Activated CD8-positive, alpha-beta memory T cell treated with anti-CD3 and anti-CD28 coated beads for 4 hours (primary cell): ENCODE data around the gene TMEM9.
A peak's percentile ranks its signal among the peaks of the same experiment; 100 is the strongest.

ENCODE experiments used
- DNase-seq, 2 donors: peaks; one replicate each; pipeline ENCODE4 v3.0.0-alpha.2; 2020; ENCODE audit warnings: low read depth in 2 of 2

Gene TMEM9

GRCh38 chr1:201108614-201109013, 45.7 kb downstream of the TMEM9 start:
- DNase-seq: no peak

- DNase-seq: no peak
Observed at GRCh38 chr1:201105688-201106087, 48.6 kb downstream of the TMEM9 start.

GRCh38 chr1:201104141-201104540, 50.1 kb downstream of the TMEM9 start:
- no peak for DNase-seq

DNA sequence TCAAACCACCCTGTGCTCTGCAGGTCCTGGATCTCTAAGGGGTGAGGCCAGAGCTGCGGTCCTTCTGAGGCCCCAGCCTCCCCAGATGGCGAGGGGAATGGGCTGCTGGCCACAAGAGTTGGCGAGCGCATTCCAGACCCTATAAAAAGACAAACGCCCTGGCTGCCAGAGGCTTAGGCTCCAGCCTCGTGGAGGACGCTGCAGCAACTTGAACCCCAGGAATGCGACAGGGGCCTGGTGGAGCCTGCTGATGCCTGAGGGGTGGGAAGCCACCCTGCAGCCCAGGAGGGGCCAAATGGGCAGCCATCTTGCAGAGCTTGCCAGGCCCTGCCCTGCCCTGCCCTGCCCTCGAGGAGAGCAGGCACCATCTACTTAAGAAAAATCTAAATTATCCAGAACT, 50.6 kb downstream of the TMEM9 start:
- no peak for DNase-seq

GRCh38 chr1:201100169-201100930, 53.9 kb downstream of the TMEM9 start:
- no peak for DNase-seq

DNA sequence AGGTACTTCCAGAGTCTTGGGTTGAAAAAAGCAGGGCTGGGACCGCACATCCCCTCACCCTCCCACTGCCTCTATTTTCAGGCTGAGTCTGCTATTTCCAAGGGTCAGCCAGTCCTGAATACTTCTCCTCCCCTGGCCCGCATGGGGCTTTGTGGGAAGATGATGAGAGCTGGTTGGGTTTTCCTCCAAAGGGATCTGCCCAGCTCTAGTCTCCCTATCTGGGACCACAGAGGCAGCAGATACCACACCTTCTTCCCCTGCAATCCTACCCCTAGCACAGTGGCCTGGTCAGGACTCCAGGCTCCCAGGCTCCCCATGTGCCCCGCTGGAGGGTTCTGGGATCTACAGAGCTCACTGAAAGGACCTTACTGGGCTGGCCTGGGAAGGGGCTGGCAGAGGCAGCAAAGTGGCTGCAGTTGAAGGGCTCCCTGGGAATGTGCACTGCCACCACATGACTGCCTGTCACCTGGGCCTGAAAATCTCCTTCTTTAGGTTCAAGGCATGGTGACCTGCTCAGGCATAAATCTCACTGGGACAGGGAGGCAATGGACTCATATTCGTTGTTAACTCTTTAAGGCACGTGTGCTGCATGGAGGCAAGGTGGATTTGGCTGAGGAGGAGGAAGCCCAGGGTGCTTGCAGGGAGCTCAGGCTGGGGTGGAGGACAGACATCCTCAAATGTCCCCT, 55.1 kb downstream of the TMEM9 start:
- DNase-seq: no peak

GRCh38 chr1:201096977-201097856, 57.1 kb downstream of the TMEM9 start:
- no peak for DNase-seq

DNA sequence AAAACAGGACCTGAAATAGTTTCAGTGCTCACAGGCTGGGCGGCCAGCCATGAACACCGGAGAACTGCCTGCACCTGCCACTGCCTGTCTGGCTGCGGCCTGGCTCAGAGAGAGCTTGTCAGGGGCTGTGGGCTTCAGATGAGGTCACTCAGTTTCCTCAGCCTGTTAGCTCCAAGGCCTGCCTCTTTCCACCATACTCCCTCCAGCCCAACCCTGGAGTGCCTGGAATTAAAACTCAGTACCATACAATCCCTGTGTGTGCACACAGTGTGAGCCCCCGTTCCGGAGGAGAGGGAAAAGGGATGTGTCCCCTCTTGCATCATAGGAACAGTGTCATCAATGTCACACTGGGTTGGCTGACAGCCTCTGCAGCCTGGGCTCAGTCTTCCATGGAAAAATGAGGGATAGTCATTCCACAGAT, 58.2 kb downstream of the TMEM9 start:
- no peak for DNase-seq

DNA sequence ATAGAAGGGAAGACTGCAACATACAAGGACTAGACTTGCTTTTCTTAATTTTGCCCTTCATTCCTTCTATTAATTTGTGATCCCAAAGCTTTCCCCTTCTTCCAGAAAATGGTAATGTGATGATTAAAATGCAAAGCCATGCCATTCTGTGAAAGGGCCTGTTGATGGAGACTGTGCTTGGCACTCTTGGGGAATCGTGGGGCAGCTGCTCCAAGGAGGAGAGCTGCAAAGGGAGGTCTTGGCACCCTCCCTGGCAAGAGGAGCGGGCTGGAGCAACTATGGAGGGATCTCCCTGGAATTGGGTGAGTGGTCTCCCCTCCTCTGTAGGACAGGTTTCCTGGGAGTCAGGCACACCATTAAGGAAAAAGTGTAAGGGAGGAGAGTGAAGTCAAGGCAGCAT, 58.7 kb downstream of the TMEM9 start:
- DNase-seq: no peak

- DNase-seq: no peak
Observed at GRCh38 chr1:201094832-201095231, 59.4 kb downstream of the TMEM9 start.

DNA sequence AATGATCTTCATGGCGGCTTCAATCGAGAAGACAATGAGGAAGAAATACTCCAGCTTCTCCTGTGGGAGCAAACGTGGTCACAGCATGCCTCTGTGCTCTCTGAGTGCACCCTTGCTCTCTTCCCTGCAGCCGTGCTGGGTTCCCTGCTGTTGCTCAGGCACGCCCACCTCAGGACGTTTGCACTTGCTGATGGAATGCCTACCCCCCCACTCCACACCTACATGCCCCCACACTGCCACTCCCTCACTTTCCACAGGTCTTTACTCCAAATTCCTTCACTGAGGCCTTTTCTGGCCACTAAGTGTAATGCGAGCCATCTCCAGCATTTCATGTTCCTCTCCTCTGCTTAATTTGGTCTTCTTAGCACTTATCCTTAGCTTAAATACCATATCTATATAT, 60.3 kb downstream of the TMEM9 start:
- DNase-seq: no peak

DNA sequence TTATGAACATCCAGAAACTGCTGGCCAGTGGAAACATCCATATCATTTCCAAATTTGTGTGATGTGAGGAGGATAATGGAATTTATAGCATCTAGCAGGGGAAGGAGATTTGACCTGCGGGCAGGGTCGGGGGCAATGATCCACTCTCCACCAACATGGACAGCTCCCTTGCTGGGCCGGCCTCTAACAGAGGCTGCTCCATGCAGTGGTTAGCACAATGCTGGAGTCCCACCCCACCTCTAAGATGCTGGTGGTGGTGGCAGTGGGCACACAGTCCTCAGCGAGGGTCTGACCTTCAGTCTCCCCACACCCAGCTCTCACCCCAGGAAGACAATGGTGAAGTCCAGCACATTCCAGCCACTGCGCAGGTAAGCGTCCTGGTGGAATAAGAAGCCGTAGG, 60.7 kb downstream of the TMEM9 start:
- DNase-seq: no peak

- no peak for DNase-seq
Observed at GRCh38 chr1:201092738-201093137, 61.5 kb downstream of the TMEM9 start.

GRCh38 chr1:201091256-201091655, 63.0 kb downstream of the TMEM9 start:
- DNase-seq: no peak

DNA sequence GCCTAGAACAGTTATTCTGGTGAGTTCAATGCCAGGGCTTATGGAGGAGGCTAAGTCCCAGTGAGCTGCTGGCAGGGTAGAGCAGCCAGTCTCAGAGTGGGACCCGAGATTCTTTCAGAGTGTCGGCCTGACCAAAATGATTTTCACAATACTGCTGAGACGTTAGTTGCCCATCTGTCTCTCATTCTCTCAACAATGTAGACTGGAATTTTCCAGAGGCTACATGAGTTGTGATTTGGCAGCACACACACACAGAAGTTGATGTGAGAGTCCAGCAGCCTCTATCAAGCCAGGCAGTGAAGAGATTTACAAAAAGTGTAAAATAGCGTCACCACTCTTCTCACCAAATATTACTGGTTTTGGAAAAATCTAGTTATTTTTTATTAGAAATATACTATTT, 63.7 kb downstream of the TMEM9 start:
- DNase-seq: no peak

- DNase-seq: no peak
Observed at GRCh38 chr1:201089596-201089995, 64.7 kb downstream of the TMEM9 start.

DNA sequence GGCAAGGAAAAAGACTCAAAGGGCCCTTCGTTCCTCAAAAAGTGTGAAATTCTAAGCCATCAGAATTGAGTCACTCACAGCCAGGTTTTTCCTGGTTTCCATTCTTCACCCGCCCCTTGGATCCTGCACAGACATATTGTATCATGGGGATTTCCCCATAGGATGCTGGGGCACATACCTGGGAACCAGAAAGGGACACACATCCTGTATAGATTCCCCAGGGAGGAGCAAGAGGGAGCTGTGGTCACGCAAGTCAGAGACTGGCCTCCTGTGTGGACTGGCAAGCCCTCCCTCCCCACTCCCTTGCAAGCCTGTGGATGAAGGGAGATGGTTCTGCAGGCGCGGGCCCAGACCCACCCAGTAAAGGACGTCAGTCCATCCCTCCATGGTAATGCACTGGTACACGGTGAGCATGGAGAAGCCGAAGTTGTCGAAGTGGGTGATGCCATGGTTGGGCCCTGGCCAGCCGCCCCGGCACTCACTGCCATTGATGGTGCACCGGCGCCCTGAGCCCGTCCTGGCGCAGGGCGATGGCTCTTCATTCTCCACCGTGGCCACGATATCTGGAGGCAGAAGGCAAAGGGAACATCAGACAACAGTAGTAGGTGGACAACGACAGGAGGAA, 65.3 kb downstream of the TMEM9 start:
- DNase-seq: no peak

GRCh38 chr1:201088395-201088794, 65.9 kb downstream of the TMEM9 start:
- no peak for DNase-seq

DNA sequence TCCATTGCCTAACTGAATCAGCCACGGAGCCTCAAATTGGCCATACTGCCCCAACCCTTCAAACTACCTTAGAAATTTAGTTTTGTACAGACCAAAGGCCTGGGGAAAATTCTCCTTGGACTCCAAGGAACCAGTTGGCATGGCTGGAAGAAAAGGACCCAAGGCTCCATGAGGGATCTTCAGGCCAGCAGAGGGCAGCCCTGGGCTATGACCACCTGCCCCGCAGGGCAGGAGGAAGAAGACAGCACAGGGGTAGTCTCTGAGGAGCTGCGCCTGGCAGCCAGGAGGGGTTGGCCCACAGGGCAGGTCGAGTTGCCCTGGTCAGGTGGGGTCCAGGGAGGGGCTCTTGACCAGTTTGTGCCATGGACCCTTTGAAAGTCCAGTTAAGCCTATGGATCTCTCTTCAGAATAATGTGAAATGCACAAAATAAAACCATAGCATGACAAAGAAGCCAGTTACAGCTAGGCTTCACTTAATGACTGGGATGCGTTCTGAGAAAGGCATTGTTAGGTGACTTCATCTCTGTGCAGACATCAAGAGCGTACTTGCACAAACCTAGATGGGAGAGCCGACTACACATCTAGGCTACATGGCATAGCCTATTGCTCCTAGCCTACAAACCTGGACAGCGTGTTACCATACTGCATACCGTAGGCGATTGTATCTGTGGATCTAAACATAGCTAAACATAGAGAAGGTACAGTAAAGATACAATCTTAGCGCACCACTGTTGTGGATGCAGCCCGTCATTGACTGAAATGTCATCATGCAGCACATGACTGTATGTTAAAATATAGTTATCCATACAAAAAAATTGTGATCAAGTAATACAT, 68.2 kb downstream of the TMEM9 start:
- DNase-seq: peak in 1 of 2 donors; percentile 4
